HPDE6-E6E7 (cell line): ENCODE data around the gene UBE2G2.

ENCODE experiments used
- DNase-seq: peaks from one replicate; pipeline ENCODE4 v3.0.0; 2011; ENCODE audit warnings: missing footprints; ENCODE audit errors: extremely low spot score

The UBE2G2 gene

GRCh38 chr21:44727757-44728156 is 73.9 kb downstream of the UBE2G2 start:
- no peak for DNase-seq

- DNase-seq = no peak
Observed at GRCh38 chr21:44727321-44727720, 74.3 kb downstream of the UBE2G2 start.

- no peak for DNase-seq
Observed at GRCh38 chr21:44726826-44727225, 74.8 kb downstream of the UBE2G2 start.

GRCh38 chr21:44724926-44725325 is 76.7 kb downstream of the UBE2G2 start:
- no peak for DNase-seq

GRCh38 chr21:44724196-44724595 is 77.4 kb downstream of the UBE2G2 start:
- DNase-seq = no peak

GRCh38 chr21:44723177-44724131 is 78.2 kb downstream of the UBE2G2 start:
- no peak for DNase-seq

- no peak for DNase-seq
Observed at GRCh38 chr21:44722731-44723130, 78.9 kb downstream of the UBE2G2 start.

- DNase-seq = no peak
Observed at GRCh38 chr21:44720170-44720569, 81.5 kb downstream of the UBE2G2 start.
